GM12878 (cell line): ENCODE data around the gene TADA3. TPM values are rescaled to one million over a fixed set of nuclear protein-coding genes. Genes with fewer than 3 reads are reported as not detected.

ENCODE experiments used
- ATAC-seq: fragments of 200-7000 bp; cut with Tn5 transposase; 3 replicates; pipeline ENCODE4 v1.9.1; 2020; ENCODE audit warnings: mild to moderate bottlenecking, moderate library complexity
- BruUV-seq: library from RNA; stranded (reverse); fragments of 400-500 nt; replicated peaks from 2 replicates; lab custom pipeline; 2021; lab: Mats Ljungman, UMichigan
- CTCF ChIA-PET: fragments of 300-600 bp; sonication (Branson Sonifier 250); formaldehyde crosslinking; extraction: SDS; loops from one replicate; lab custom pipeline; 2021; ENCODE audit warnings: inconsistent platforms; lab: Yijun Ruan, JAX
- POLR2A ChIA-PET: fragments of 350-600 bp; formaldehyde crosslinking; extraction: SDS; loops from one replicate; lab custom pipeline; 2021; ENCODE audit warnings: inconsistent platforms; lab: Charles Lee
- RAD21 ChIA-PET: fragments of 300-600 bp; sonication (Branson Sonifier 250); formaldehyde crosslinking; loops from one replicate; lab custom pipeline; 2023; ENCODE audit warnings: antibody characterized with exemption; ENCODE audit not compliant: unreplicated experiment; lab: Charles Lee
- SMC1A ChIA-PET: fragments of 300-600 bp; sonication (Branson Sonifier 250); formaldehyde crosslinking; loops from one replicate; lab custom pipeline; 2023; ENCODE audit not compliant: unreplicated experiment, uncharacterized antibody; lab: Charles Lee
- DNase-seq: peaks from one replicate; pipeline ENCODE4 v3.0.0-alpha.2; 2011; ENCODE audit warnings: low read depth, low spot score
- FAIRE-seq: peaks from 3 replicates; lab custom pipeline; 2011; peaks lifted over from hg19 to GRCh38; lab: Jason Lieb, UNC
- H2AFZ ChIP-seq: 2 replicates; pipeline ENCODE4 v1.6.0; 2011; ENCODE audit warnings: low read depth, low read length, control low read depth; ENCODE audit not compliant: control insufficient read depth
- H3K27ac ChIP-seq: 2 replicates; pipeline ENCODE4 v1.5.1; 2011; ENCODE audit warnings: control low read depth; ENCODE audit not compliant: control insufficient read depth, insufficient read depth
- H3K27me3 ChIP-seq, 2 experiments: replicated peaks in 1 of 2; 2 replicates each; pipeline versions ENCODE4 v1.6.0 to v1.6.1; 2011; ENCODE audit warnings: low read length in 1 of 2; ENCODE audit not compliant: control insufficient read depth in 2 of 2, insufficient read depth in 2 of 2
- H3K36me3 ChIP-seq, 2 experiments: 2 replicates each; pipeline ENCODE4 v1.5.1; 2011; ENCODE audit warnings: low read length in 1 of 2; ENCODE audit not compliant: control insufficient read depth in 2 of 2, insufficient read depth in 2 of 2
- H3K4me1 ChIP-seq: 2 replicates; pipeline ENCODE4 v1.6.1; 2011; ENCODE audit warnings: mild to moderate bottlenecking, low read length, moderate library complexity, mixed read lengths; ENCODE audit not compliant: control insufficient read depth, insufficient read depth
- H3K4me2 ChIP-seq: 2 replicates; pipeline ENCODE4 v1.6.0; 2011; ENCODE audit warnings: control low read depth; ENCODE audit not compliant: control insufficient read depth, insufficient read depth
- H3K4me3 ChIP-seq: fragments of 200-600 bp; sonication (generic); 2 replicates; pipeline ENCODE4 v1.5.1; 2016
- H3K79me2 ChIP-seq: 2 replicates; pipeline ENCODE4 v1.6.0; 2011; ENCODE audit warnings: low read length; ENCODE audit not compliant: control insufficient read depth, insufficient read depth
- H3K9ac ChIP-seq: 2 replicates; pipeline ENCODE4 v1.8.0; 2011; ENCODE audit warnings: low read length, control low read depth, mixed read lengths; ENCODE audit not compliant: control insufficient read depth, insufficient read depth
- H3K9me3 ChIP-seq: replicated peaks from 3 replicates; pipeline ENCODE4 v1.5.1; 2011; ENCODE audit warnings: mild to moderate bottlenecking, low read length; ENCODE audit not compliant: control insufficient read depth, insufficient read depth
- H4K20me1 ChIP-seq: 2 replicates; pipeline ENCODE4 v1.6.0; 2011; ENCODE audit not compliant: control insufficient read depth, insufficient read depth
- CHD1 ChIP-seq: IDR thresholded peaks from 2 replicates; pipeline ENCODE4 v1.6.1; 2012; ENCODE audit warnings: low read depth, low read length, improper control_type of control experiment
- HDGF ChIP-seq: fragments of 450-650 bp; IDR thresholded peaks from 2 replicates; pipeline ENCODE4 v1.6.1; 2016; ENCODE audit warnings: antibody characterized with exemption
- NR2F1 ChIP-seq: fragments of 450-650 bp; conservative IDR thresholded peaks from 2 replicates; pipeline ENCODE4 v1.6.1; 2017; ENCODE audit warnings: mild to moderate bottlenecking
- POLR2A ChIP-seq: IDR thresholded peaks from 2 replicates; pipeline ENCODE4 v1.6.1; 2011; ENCODE audit warnings: low read depth, mild to moderate bottlenecking, low read length
- RUNX3 ChIP-seq: IDR thresholded peaks from 2 replicates; pipeline ENCODE4 v1.6.1; 2012; ENCODE audit warnings: low read length, inconsistent platforms
- SMARCA5 ChIP-seq: fragments of 450-650 bp; IDR thresholded peaks from 2 replicates; pipeline ENCODE4 v1.6.1; 2017; ENCODE audit warnings: mild to moderate bottlenecking
- TBL1XR1 ChIP-seq: IDR thresholded peaks from 2 replicates; pipeline ENCODE4 v1.6.1; 2012; ENCODE audit warnings: low read depth, low read length, improper control_type of control experiment
- TCF7 ChIP-seq: IDR thresholded peaks from 2 replicates; pipeline ENCODE4 v1.6.1; 2014; ENCODE audit warnings: antibody characterized with exemption, borderline replicate concordance
- WRNIP1 ChIP-seq: IDR thresholded peaks from 2 replicates; pipeline ENCODE4 v1.6.1; 2011; ENCODE audit warnings: low read depth, low read length, improper control_type of control experiment, borderline replicate concordance
- YY1 ChIP-seq: IDR thresholded peaks from 2 replicates; pipeline ENCODE4 v1.6.1; 2011; ENCODE audit warnings: low read depth, mild to moderate bottlenecking, low read length
- ZNF217 ChIP-seq: fragments of 450-650 bp; IDR thresholded peaks from 2 replicates; pipeline ENCODE4 v1.6.1; 2017; ENCODE audit warnings: antibody characterized with exemption, mild to moderate bottlenecking
- ZNF274 ChIP-seq: IDR thresholded peaks from one replicate; pipeline ENCODE4 v1.8.0; 2011; ENCODE audit not compliant: insufficient read length, insufficient read depth
- ZSCAN29 ChIP-seq: fragments of 450-650 bp; IDR thresholded peaks from 2 replicates; pipeline ENCODE4 v1.6.1; 2017; ENCODE audit warnings: mild to moderate bottlenecking, moderate library complexity
- ZZZ3 ChIP-seq: IDR thresholded peaks from 2 replicates; pipeline ENCODE4 v1.6.1; 2011; ENCODE audit warnings: low read depth; ENCODE audit not compliant: control insufficient read depth, insufficient read length
- WGBS: methylation state at CpG from one replicate; pipeline ENCODE4 v1.1.6; 2016; ENCODE audit warnings: low lambda C conversion rate; ENCODE audit not compliant: insufficient replicate concordance, insufficient coverage; ENCODE audit errors: missing lambda C conversion rate; 5-methylcytosine and 5-hydroxymethylcytosine counted together
- in situ Hi-C: fragments of 300-500 bp; cut with MboI; formaldehyde crosslinking; loops from 9 replicates; pipeline ENCODE4 v1.14.3; 2018; ENCODE audit warnings: mixed read lengths
- intact Hi-C: fragments of 100-400 bp; cut with micrococcal nuclease; formaldehyde crosslinking; loops from one replicate; pipeline ENCODE4 v1.14.2; 2022; ENCODE audit not compliant: unreplicated experiment
- polyA plus RNA-seq, 11 experiments: library from polyadenylated mRNA; depleted of rRNA in 4 of 11; unstranded in 6 of 11; stranded (reverse) in 5 of 11; fragments of >200 nt; fragmentation: Nextera tagmentation in 4 of 11; fragmentation: Illumina TruSeq in 1 of 11; extraction: Ambion mirVana in 4 of 11; extraction: Trizol in 1 of 11; gene quantifications; 1 replicate in 1 of 11; 2 replicates in 10 of 11; pipeline versions ENCODE4 v1.2.1 to v1.2.3, GENCODE V29; 2011 to 2016; ENCODE audit warnings: inconsistent platforms in 2 of 11, missing spikeins in 2 of 11, low read depth in 1 of 11
- total RNA-seq, 4 experiments: library from RNA; depleted of rRNA in 3 of 4; stranded (reverse); fragments of >200 nt in 3 of 4; fragmentation: Illumina TruSeq in 1 of 4; extraction: Trizol in 1 of 4; gene quantifications; 2 replicates each; pipeline versions ENCODE4 v1.2.1 to v1.2.3, GENCODE V29; 2013 to 2021
- TF ChIP-seq, protein P1 (sequence below): fragments of 450-650 bp; IDR thresholded peaks from 2 replicates; pipeline ENCODE4 v1.6.1; 2017; ENCODE audit warnings: borderline replicate concordance
- TF ChIP-seq, protein P2 (sequence below): IDR thresholded peaks from 2 replicates; pipeline ENCODE4 v1.6.1; 2011; ENCODE audit warnings: low read depth, mild to moderate bottlenecking, low read length, moderate library complexity, borderline replicate concordance; ENCODE audit errors: extremely low read depth

Gene TADA3
- total and polyA plus RNA-seq, 10 of the 15 experiments (the other 5 are each of a cell fraction or from before 2014, with no cell fraction given): 2.6 to 71.2 (median 51.0) TPM

DNA sequence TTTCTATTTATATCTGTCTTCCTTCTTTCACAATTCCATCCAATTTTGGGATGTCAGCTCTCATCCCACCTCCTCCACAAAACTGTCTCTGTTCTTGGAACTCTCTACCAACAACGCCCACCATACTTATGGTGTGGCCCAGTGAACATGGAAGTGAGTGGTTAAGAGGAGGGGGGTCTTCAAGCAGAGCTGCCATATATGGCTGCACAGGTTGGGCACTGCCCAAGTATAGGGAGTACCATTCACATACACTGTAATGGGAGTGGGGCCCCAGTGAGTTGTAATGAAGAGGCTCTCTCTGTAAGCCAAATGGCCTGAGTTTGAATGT lies 14.6 kb downstream of the TADA3 start:
- ATAC-seq: no peak
- 58% methylated on average over 1 of the region's 1 CpG for WGBS
- RAD21 ChIA-PET: no interaction called here
- intact Hi-C loops (no loop called here), in situ Hi-C loops (no loop called here)
- H3K27ac ChIP-seq: no peak overlapping the region
- no peaks in the 10 kb centered on the region for H3K79me2 ChIP-seq
- FAIRE-seq: no peak
- CTCF ChIA-PET: interaction anchor here (1.1 to 2.1 kb wide), 2 partner anchors 13 to 274 kb away, joined by 6 to 8 read pairs; no protein-coding TSS in a partner anchor
- no peak for DNase-seq
- H3K9ac ChIP-seq: no peak overlapping the region
- H3K4me2 ChIP-seq: no peak overlapping the region
- no TSS peak for BruUV-seq
- H3K4me1 ChIP-seq: peaks cover 31% of the 10 kb centered on the region
- SMC1A ChIA-PET: interaction anchor here (0.7 to 1.5 kb wide), 2 partner anchors 45 to 49 kb away, joined by 3 read pairs; no protein-coding TSS in a partner anchor
- no peaks in the 10 kb centered on the region for H3K9me3 ChIP-seq
- H3K4me3 ChIP-seq: no peak overlapping the region
- POLR2A ChIA-PET: no interaction called here
- H3K36me3 ChIP-seq: 0 out of 4 replicates have a peak, but pooled peaks cover 0 to 6% of the 10 kb centered on the region in 2 experiments
- H3K27me3 ChIP-seq: no peaks in the 10 kb centered on the region
- H2AFZ ChIP-seq: no peak overlapping the region
- no peaks in the 10 kb centered on the region for H4K20me1 ChIP-seq
- TF ChIP-seq RUNX3: no peak
- TF ChIP-seq POLR2A: no peak
- no peak for TF ChIP-seq ZSCAN29
- no peak for TF ChIP-seq HDGF
- TF ChIP-seq NR2F1: no peak
- no peak for TF ChIP-seq TCF7
- TF ChIP-seq ZNF274: no peak
- no peak for TF ChIP-seq ZNF217
- TF ChIP-seq, protein P1, sequence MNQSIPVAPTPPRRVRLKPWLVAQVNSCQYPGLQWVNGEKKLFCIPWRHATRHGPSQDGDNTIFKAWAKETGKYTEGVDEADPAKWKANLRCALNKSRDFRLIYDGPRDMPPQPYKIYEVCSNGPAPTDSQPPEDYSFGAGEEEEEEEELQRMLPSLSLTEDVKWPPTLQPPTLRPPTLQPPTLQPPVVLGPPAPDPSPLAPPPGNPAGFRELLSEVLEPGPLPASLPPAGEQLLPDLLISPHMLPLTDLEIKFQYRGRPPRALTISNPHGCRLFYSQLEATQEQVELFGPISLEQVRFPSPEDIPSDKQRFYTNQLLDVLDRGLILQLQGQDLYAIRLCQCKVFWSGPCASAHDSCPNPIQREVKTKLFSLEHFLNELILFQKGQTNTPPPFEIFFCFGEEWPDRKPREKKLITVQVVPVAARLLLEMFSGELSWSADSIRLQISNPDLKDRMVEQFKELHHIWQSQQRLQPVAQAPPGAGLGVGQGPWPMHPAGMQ: no peak
- TF ChIP-seq ZZZ3: no peak
- TF ChIP-seq CHD1: no peak
- TF ChIP-seq, protein P2, sequence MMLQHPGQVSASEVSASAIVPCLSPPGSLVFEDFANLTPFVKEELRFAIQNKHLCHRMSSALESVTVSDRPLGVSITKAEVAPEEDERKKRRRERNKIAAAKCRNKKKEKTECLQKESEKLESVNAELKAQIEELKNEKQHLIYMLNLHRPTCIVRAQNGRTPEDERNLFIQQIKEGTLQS: no peak
- TF ChIP-seq YY1: no peak
- TF ChIP-seq WRNIP1: no peak
- no peak for TF ChIP-seq SMARCA5
- no peak for TF ChIP-seq TBL1XR1
